Neural cell (in vitro differentiated cells): ENCODE data around the gene NEK4. TPM values are rescaled to one million over a fixed set of nuclear protein-coding genes. Genes with fewer than 3 reads are reported as not detected.

Source experiments
- H2AFZ ChIP-seq: fragments of 200-600, 300-800 bp; sonication (generic), shearing (Covaris generic); 2 replicates; pipeline ENCODE4 v1.6.0; 2014; ENCODE audit warnings: low read depth, mild to moderate bottlenecking, antibody characterized with exemption, low read length, moderate library complexity
- H3F3A ChIP-seq: fragments of 200-600 bp; shearing (Covaris generic); 2 replicates; pipeline ENCODE4 v1.6.1; 2016; ENCODE audit warnings: mild to moderate bottlenecking, moderate library complexity, mixed read lengths, antibody characterized with exemption, low read length; ENCODE audit not compliant: insufficient read depth, poor library complexity, severe bottlenecking
- H3K27ac ChIP-seq: fragments of 200-600, 300-800 bp; sonication (generic), shearing (Covaris generic); 2 replicates; pipeline ENCODE4 v1.5.1; 2014; ENCODE audit warnings: mild to moderate bottlenecking, low read length, moderate library complexity
- H3K27me3 ChIP-seq: fragments of 300-800, 200-600 bp; sonication (generic), shearing (Covaris generic); 2 replicates; pipeline ENCODE4 v1.6.0; 2014; ENCODE audit warnings: mild to moderate bottlenecking, low read depth, low read length, moderate library complexity; ENCODE audit not compliant: insufficient read depth
- H3K36me3 ChIP-seq: fragments of 300-800, 200-600 bp; sonication (generic), shearing (Covaris generic); 2 replicates; pipeline ENCODE4 v1.5.1; 2014; ENCODE audit warnings: mild to moderate bottlenecking, antibody characterized with exemption, low read length, moderate library complexity; ENCODE audit not compliant: insufficient read depth
- H3K4me2 ChIP-seq: fragments of 300-800, 200-600 bp; sonication (generic), shearing (Covaris generic); 2 replicates; pipeline ENCODE4 v1.6.0; 2014; ENCODE audit warnings: mild to moderate bottlenecking, low read length
- H3K4me3 ChIP-seq: fragments of 300-800, 200-600 bp; sonication (generic), shearing (Covaris generic); 2 replicates; pipeline ENCODE4 v1.5.1; 2014; ENCODE audit warnings: mild to moderate bottlenecking, low read length, moderate library complexity
- H3K79me2 ChIP-seq: fragments of 200-600 bp; shearing (Covaris generic); replicated peaks from 2 replicates; pipeline ENCODE4 v1.6.0; 2014; ENCODE audit warnings: mild to moderate bottlenecking, low read length, moderate library complexity; ENCODE audit not compliant: insufficient read depth
- H3K9ac ChIP-seq: fragments of 300-800, 200-600 bp; sonication (generic), shearing (Covaris generic); 2 replicates; pipeline ENCODE4 v1.6.1; 2016; ENCODE audit warnings: mild to moderate bottlenecking, low read length, mixed read lengths
- H3K9me2 ChIP-seq: fragments of 200-600 bp; shearing (Covaris generic); 2 replicates; pipeline ENCODE4 v1.6.1; 2016; ENCODE audit warnings: mild to moderate bottlenecking, low read length, mixed read lengths; ENCODE audit not compliant: insufficient read depth
- H3K9me3 ChIP-seq: fragments of 200-600, 300-800 bp; sonication (generic), shearing (Covaris generic); 2 replicates; pipeline ENCODE4 v1.6.1; 2016; ENCODE audit warnings: mild to moderate bottlenecking, mixed run types, low read length, moderate library complexity, mixed read lengths
- H4K20me1 ChIP-seq: fragments of 200-600 bp; shearing (Covaris generic); 2 replicates; pipeline ENCODE4 v1.6.1; 2016; ENCODE audit warnings: mild to moderate bottlenecking, mixed run types; ENCODE audit not compliant: insufficient read depth
- EP300 ChIP-seq: fragments of 450-650 bp; conservative IDR thresholded peaks from 2 replicates; pipeline ENCODE4 v1.6.1; 2014; ENCODE audit warnings: antibody characterized with exemption, mild to moderate bottlenecking, moderate library complexity; ENCODE audit not compliant: poor library complexity, severe bottlenecking
- EZH2 ChIP-seq: fragments of 200-600, 300-800 bp; shearing (Covaris generic), sonication (generic); IDR thresholded peaks from 2 replicates; pipeline ENCODE4 v1.6.1; 2014; ENCODE audit warnings: antibody characterized with exemption, low read length, borderline replicate concordance, mild to moderate bottlenecking; ENCODE audit not compliant: insufficient read depth, poor library complexity, severe bottlenecking
- MXI1 ChIP-seq: fragments of 450-650 bp; conservative IDR thresholded peaks from 2 replicates; pipeline ENCODE4 v1.6.1; 2014; ENCODE audit warnings: antibody characterized with exemption, mild to moderate bottlenecking; ENCODE audit not compliant: poor library complexity, severe bottlenecking
- POLR2AphosphoS5 ChIP-seq: IDR thresholded peaks from 2 replicates; pipeline ENCODE4 v1.6.1; 2012
- RAD21 ChIP-seq: fragments of 450-650 bp; conservative IDR thresholded peaks from 2 replicates; pipeline ENCODE4 v1.6.1; 2014; ENCODE audit warnings: antibody characterized with exemption, mild to moderate bottlenecking, moderate library complexity
- SMC3 ChIP-seq: fragments of 450-650 bp; conservative IDR thresholded peaks from 2 replicates; pipeline ENCODE4 v1.6.1; 2014; ENCODE audit warnings: antibody characterized with exemption, mild to moderate bottlenecking, moderate library complexity; ENCODE audit not compliant: poor library complexity
- TAF1 ChIP-seq: IDR thresholded peaks from 2 replicates; pipeline ENCODE4 v1.6.1; 2012; ENCODE audit warnings: low read depth
- polyA plus RNA-seq: library from polyadenylated mRNA; depleted of rRNA; stranded (reverse); fragments of >200 nt; gene quantifications from 2 replicates; pipeline ENCODE4 v1.2.3, GENCODE V29; 2014
- TF ChIP-seq, protein P1 (sequence below): IDR thresholded peaks from 2 replicates; pipeline ENCODE4 v1.6.1; 2012; ENCODE audit warnings: borderline replicate concordance
- TF ChIP-seq, protein P2 (sequence below): fragments of 450-650 bp; IDR thresholded peaks from 2 replicates; pipeline ENCODE4 v1.5.1; 2014; ENCODE audit warnings: antibody characterized with exemption, mild to moderate bottlenecking, moderate library complexity; ENCODE audit not compliant: poor library complexity, severe bottlenecking

NEK4 gene
- polyA plus RNA-seq, 1 donor from 2014 or later: 45.6 TPM

DNA sequence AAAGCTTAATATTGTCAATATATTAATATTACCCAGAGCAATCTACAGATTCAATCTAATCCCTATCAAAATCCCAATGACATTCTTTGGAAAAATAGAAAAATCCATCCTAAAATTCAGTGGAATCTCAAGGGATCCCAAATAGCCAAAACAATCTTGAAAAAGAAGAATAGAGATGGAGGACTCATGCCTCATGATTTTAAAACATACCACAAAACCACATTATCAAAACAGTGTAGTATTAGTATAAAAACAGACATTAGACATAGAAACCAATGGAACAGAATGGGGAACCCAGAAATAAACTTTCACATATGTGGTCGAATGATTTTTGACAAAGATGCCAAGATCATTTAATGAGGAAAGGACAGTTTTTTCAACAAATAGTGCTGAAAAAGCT lies 14.6 kb downstream of the NEK4 start:
- TF ChIP-seq MXI1 (no peak), SMC3 (no peak), RAD21 (no peak), POLR2AphosphoS5 (no peak), EZH2 (no peak), TAF1 (no peak)
- TF ChIP-seq, protein P1, sequence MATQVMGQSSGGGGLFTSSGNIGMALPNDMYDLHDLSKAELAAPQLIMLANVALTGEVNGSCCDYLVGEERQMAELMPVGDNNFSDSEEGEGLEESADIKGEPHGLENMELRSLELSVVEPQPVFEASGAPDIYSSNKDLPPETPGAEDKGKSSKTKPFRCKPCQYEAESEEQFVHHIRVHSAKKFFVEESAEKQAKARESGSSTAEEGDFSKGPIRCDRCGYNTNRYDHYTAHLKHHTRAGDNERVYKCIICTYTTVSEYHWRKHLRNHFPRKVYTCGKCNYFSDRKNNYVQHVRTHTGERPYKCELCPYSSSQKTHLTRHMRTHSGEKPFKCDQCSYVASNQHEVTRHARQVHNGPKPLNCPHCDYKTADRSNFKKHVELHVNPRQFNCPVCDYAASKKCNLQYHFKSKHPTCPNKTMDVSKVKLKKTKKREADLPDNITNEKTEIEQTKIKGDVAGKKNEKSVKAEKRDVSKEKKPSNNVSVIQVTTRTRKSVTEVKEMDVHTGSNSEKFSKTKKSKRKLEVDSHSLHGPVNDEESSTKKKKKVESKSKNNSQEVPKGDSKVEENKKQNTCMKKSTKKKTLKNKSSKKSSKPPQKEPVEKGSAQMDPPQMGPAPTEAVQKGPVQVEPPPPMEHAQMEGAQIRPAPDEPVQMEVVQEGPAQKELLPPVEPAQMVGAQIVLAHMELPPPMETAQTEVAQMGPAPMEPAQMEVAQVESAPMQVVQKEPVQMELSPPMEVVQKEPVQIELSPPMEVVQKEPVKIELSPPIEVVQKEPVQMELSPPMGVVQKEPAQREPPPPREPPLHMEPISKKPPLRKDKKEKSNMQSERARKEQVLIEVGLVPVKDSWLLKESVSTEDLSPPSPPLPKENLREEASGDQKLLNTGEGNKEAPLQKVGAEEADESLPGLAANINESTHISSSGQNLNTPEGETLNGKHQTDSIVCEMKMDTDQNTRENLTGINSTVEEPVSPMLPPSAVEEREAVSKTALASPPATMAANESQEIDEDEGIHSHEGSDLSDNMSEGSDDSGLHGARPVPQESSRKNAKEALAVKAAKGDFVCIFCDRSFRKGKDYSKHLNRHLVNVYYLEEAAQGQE: no peak
- TF ChIP-seq, protein P2, sequence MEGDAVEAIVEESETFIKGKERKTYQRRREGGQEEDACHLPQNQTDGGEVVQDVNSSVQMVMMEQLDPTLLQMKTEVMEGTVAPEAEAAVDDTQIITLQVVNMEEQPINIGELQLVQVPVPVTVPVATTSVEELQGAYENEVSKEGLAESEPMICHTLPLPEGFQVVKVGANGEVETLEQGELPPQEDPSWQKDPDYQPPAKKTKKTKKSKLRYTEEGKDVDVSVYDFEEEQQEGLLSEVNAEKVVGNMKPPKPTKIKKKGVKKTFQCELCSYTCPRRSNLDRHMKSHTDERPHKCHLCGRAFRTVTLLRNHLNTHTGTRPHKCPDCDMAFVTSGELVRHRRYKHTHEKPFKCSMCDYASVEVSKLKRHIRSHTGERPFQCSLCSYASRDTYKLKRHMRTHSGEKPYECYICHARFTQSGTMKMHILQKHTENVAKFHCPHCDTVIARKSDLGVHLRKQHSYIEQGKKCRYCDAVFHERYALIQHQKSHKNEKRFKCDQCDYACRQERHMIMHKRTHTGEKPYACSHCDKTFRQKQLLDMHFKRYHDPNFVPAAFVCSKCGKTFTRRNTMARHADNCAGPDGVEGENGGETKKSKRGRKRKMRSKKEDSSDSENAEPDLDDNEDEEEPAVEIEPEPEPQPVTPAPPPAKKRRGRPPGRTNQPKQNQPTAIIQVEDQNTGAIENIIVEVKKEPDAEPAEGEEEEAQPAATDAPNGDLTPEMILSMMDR: no peak

DNA sequence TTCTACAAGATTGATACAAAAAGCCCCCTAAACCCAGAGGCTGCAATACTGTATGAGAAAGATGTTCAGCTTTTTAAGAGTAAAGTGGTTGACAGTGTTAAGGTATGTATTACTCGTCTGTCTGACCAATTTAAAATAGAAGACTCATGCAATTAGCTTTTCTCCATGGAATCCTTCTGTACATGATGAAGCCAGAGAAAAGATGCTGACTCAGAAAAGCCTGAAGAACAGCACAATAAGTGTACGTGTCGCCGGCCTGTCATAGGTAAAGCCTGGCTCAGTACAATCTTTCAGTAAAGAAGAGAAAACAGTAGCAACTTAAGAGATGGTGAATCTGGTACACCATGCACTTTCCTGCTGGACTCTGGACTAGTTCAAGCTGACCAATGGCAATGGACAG lies 16.4 kb downstream of the NEK4 start:
- Histone ChIP-seq H3F3A (no peaks in the 10 kb centered on the region), H3K27me3 (no peaks in the 10 kb centered on the region), H3K4me3 (no peak overlapping the region), H2AFZ (no peak overlapping the region), H4K20me1 (no peaks in the 10 kb centered on the region), H3K36me3 (peaks cover 5% of the 10 kb centered on the region), H3K27ac (no peak overlapping the region), H3K4me2 (no peak overlapping the region), H3K9me2 (no peaks in the 10 kb centered on the region), H3K79me2 (no peaks in the 10 kb centered on the region), H3K9me3 (no peaks in the 10 kb centered on the region), H3K9ac (no peak overlapping the region)
- TF ChIP-seq EZH2 (no peak), SMC3 (no peak), TAF1 (no peak), EP300 (no peak), POLR2AphosphoS5 (no peak), MXI1 (no peak), RAD21 (no peak)
- TF ChIP-seq, protein P2: no peak
- TF ChIP-seq, protein P1: no peak

More for the DNA sequence above, 14.6 kb downstream of the NEK4 start:
- Histone ChIP-seq H3K4me2 (no peak overlapping the region), H3K79me2 (no peaks in the 10 kb centered on the region), H3K4me3 (no peak overlapping the region), H3K9me3 (no peaks in the 10 kb centered on the region), H3F3A (no peaks in the 10 kb centered on the region), H3K9me2 (no peaks in the 10 kb centered on the region), H3K27ac (no peak overlapping the region), H3K27me3 (no peaks in the 10 kb centered on the region), H3K9ac (no peak overlapping the region), H2AFZ (no peak overlapping the region), H4K20me1 (no peaks in the 10 kb centered on the region), H3K36me3 (peaks cover 5% of the 10 kb centered on the region)
